Panc1 (cell line): ENCODE data around the gene XAF1.
A peak's percentile ranks its signal among the peaks of the same experiment; 100 is the strongest.

ENCODE experiments used
- CTCF ChIP-seq: fragments of 450-650 bp; IDR thresholded peaks from 2 replicates; pipeline ENCODE4 v1.5.1; 2017; ENCODE audit warnings: mild to moderate bottlenecking
- REST ChIP-seq, 2 experiments: IDR thresholded peaks; 2 replicates each; pipeline ENCODE4 v1.6.1; 2011 to 2012; ENCODE audit warnings: low read depth in 2 of 2, control low read depth in 1 of 2, low read length in 1 of 2, mild to moderate bottlenecking in 1 of 2, moderate library complexity in 1 of 2; ENCODE audit not compliant: insufficient read depth in 1 of 2
- SIN3A ChIP-seq: IDR thresholded peaks from 2 replicates; pipeline ENCODE4 v1.6.1; 2012; ENCODE audit warnings: low read depth, mild to moderate bottlenecking, low read length, moderate library complexity, borderline replicate concordance; ENCODE audit not compliant: insufficient read depth

GRCh38 chr17:6713130-6713917 is 42.5 kb upstream of the XAF1 start, which contains the start of gene SLC13A5:
- TF ChIP-seq CTCF: peak; percentile 73
- TF ChIP-seq REST (IDR thresholded peaks at IDR 0.05; ENCODE audit: insufficient read depth in 1 of 2, low read depth in 2 of 2, low read length in 1 of 2): no peak
- TF ChIP-seq SIN3A: no peak
